ENCODE data around the gene RNF8.
A peak's percentile ranks its signal among the peaks of the same experiment; 100 is the strongest.
"Not testable (repeated sequence)": the region's sequence is repeated elsewhere in the genome, so short reads cannot be mapped to it uniquely, and the experiment has no call there.

Gene RNF8

DNA sequence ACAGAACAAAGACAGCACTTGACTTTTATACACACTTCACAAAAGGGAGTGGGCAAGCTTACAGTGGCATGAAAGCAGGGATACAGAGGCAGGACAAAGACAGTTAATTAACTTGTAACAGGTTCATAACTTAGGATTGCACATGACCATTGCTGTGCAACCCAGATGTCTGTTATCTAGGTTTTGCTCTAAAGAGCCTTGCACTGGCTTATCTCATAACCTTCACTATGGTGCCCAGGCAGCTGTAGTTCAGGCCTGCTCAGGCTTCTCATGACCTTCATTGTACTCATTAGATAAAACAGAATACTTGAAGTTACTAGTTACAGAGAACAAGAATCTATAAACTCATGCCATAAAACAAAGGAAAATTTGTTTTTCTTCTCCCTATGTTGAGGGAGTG lies 47.9 kb downstream of the RNF8 start:
- DNase-seq: not testable (repeated sequence)

DNA sequence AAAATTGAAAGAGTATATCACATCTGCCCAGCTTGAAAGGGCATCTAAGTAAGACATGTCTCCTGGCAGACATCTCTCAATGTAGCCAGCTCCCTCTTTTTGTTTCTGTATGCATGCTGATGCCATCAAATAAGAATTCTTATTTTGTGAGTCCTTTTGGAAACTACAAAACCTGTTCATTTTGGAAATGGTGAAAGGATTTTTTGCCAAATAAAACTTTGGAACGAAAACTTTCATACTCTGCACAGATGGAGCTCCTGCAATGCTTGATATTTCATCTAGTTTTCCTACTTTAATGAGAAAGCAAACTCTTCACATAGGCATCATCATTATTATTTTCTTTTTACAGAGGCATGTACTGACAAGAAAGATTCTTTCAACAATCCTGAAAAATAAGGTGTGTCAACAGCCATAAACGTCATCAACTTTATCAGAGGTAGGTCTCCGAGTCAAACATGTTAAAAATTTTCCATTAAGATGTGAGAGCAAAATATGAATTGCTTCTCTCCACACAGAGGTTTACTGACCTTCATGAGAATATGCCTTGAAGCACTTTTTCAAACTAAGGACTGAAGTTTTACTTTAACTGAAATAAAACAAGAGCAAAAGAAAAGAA lies 53.1 kb downstream of the RNF8 start:
- no peak for DNase-seq

DNA sequence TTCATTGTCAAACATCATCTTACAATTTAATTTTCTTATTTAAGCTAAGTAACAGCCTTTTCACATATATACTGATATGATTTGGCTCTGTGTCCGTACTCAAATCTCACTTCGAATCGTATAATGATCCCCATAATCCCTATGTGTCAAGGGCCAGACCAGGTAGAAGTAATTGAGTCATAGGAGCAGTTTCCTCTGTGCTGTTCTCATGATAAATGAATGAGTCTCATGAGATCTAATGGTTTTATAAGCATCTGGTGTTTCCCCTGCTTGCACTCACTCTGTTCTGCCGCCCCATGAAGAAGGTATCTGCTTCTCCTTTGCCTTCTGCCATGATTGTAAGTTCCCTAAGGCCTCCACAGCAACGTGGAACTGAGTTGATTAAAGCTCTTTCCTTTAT lies 54.2 kb downstream of the RNF8 start:
- no peak for DNase-seq

DNA sequence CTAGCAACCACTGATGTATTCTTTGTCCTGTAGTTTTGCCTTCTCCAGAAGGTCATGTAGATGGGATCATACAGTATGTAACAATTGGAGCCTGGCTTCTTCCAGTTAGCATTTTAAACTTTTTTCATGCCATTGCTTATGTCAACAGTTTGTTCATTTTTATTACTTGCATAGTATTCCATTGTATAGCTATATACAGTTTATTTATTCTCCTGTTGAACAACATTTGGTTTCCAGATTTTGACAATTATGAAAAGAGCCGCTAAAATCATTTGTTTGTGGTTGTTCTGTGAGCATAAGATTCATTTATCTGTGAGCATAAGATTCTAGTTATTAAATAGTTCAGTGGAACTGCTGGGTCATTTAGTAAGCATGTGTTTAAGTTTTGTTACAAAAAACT lies 55.7 kb downstream of the RNF8 start:
- no peak for DNase-seq

DNA sequence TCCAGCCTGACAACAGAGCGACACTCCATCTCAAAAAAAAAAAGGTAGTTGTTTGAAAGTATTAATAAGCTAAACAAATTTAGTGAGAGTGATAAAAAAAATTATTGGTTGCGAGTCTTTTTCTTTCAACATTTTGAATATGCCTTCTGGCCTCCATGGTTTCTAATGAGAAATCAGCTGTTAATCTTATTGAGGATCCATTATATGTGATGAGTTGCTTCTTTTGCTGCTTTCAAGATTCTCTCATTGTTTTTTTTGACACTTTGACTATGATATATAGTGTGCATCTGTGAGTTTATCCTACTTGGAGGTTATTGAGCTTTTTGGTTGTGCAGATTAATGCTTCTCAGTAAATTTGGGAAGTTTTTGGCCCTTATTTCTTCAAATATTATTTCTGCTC lies 63.6 kb downstream of the RNF8 start:
- no peak for DNase-seq

DNA sequence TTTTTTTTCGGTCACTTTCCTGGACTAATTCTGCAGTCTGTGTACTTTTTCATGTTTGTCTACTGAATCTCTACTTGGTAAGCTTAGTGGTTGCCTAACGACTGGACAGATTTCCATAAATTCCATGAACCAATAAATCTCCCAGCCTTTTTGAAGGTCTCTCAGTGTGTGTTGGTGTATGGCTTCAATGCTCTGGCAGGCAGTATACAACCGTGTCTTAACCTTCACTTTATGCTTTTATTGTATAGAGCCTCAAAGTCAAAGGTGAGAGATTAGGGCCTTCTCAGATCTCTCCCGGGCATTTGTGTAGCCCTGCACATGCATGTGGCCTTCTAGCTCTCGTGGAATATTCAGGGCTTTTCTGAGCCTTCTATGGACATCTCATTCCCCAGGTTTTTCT lies 64.9 kb downstream of the RNF8 start:
- DNase-seq: no peak

DNA sequence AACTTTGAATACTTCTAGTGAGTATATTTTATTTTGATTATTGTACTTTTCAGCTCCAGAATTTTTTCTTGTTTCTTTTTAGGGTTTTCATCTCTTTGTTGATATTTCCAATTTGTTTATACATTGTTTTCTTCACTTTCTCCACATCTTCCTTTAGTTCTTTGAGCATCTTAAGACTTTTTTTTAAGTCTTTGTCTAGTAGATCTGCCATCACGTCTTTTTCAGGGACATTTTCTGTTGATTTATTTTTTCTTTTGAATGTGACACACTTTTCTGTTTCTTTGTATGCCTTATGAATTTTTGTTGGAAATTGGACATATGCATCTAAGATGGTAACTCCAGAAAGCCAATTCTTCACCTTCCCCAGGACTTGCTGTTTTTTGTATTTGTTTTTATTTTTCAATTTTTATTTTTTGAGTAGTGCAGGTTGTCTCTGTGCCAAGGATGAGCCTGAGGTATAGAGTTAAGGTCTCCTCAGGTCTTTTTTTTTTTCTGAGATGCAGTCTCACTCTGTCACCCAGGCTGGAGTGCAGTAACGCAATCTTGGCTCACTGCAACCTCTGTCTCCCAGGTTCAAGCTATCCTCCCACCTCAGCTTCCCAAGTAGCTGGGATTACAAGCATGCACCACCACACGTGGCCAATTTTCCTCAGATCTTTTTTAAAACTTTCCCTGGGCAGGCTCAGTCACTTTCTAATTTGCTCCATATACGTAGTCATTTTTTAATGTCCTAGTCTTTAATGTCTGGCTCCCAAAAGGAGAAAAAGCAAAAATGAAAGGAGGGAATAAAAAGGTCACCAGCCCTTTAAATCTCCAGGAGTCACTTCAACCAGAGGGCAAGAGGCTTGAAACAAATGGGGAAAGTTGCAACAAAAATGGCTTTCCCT lies 72.5 kb downstream of the RNF8 start:
- no peak for DNase-seq

DNA sequence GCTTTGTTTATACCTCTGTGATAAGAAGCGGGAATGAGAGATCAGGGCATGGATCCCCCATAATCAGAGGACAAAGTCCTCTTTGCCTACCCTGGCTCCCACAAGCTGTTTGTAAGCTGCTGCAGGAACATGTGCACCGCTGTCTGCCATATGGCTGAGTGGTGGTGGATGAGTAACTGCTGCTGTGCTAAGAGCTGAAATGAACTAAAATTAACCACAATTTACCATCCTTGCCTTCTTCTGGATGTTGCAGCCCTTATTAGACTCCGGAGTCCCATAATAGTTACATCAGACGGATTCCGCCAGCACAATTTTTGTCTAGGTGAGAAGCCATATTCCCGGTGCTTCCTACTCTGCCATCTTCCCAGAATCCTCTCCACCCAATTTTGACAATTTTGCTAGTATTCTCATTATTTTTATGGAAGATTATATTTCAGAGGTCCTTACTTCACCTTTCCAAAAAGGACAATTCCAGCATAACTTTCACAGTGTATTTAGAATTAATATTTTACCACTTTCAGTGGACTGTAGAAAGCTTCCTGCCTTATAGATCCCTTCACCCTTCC lies 73.2 kb downstream of the RNF8 start:
- peak in 1 of 2 experiments; percentile 56 for DNase-seq

GRCh38 chr6:37429352-37429750 lies 75.6 kb downstream of the RNF8 start:
- no peak for DNase-seq

GRCh38 chr6:37432590-37432915 lies 78.8 kb downstream of the RNF8 start:
- DNase-seq: peak in 1 of 2 experiments; percentile 57

GRCh38 chr6:37432916-37433656 lies 79.3 kb downstream of the RNF8 start, which contains the start of gene CMTR1:
Gene CMTR1 (plus strand): TSS chr6:37433221. CDS start chr6:37435630, 2,409 bp downstream.
- DNase-seq: peak; percentile 74 to 86

DNA sequence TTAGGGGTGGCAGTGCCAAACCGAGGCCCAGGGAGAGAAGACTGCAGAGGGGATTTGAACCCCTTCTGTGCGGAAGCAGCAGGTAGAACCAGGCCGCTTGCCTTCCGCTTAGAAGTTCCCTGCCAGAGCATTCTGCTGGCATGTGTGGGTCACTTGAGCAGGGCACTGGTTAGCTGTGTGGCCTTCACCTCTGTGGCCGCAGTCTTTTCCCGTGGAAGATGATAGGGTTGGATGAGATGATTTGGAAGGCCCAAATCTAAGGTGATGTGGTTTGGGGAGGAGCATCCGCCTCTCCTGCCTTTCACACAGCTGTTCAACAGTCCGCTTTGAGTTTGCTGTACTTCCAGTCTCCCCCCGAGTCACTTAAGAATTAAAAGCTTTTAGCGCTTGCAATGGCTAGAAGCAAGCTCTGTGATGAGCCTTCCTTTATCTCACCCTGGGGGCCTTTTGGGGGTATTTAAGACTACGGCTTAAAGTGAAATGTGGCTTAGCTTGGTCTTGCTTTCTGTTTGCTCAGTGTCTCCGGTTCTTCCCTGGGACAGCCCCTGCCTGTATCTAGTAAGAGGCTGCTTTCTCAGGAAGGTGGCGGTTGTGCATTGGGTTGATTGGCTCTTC lies 80.0 kb downstream of the RNF8 start:
- DNase-seq: no peak

DNA sequence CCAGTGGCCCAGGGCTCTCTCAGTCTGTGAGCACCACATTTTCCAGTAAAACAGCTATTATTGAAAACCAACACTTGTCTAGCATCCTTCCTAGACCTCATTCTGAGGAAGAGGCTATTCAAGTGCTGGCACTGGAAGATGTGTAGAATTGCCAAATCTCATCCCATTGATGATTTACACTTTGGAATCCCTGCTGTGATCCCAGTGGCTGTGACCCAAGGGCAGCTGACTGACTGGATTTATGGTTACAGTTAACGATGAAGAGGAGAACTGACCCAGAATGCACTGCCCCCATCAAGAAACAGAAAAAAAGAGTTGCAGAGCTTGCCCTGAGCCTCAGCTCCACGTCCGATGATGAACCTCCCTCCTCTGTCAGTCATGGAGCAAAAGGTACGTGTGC lies 81.6 kb downstream of the RNF8 start:
- DNase-seq: no peak

GRCh38 chr6:37435816-37436215 lies 82.0 kb downstream of the RNF8 start:
- no peak for DNase-seq

GRCh38 chr6:37438930-37439329 lies 85.1 kb downstream of the RNF8 start:
- no peak for DNase-seq

DNA sequence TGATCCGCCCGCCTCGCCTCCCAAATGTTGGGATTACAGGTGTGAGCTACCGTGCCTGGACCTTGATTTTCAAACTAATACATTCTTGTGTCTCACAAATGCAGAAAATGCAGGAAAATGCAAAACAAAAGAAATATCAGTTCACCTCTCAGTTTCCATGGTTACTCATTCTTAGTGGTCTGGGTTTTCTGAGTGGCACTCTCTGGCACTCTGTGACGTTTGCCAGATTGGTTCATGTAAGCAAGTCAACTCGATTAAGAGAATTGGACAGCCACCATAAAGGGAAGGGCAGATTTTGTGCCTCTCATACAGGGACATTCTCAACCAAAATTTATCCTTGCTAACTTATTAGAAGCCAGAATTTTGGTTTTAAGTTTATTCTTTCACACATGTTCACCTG lies 87.9 kb downstream of the RNF8 start:
- no peak for DNase-seq

DNA sequence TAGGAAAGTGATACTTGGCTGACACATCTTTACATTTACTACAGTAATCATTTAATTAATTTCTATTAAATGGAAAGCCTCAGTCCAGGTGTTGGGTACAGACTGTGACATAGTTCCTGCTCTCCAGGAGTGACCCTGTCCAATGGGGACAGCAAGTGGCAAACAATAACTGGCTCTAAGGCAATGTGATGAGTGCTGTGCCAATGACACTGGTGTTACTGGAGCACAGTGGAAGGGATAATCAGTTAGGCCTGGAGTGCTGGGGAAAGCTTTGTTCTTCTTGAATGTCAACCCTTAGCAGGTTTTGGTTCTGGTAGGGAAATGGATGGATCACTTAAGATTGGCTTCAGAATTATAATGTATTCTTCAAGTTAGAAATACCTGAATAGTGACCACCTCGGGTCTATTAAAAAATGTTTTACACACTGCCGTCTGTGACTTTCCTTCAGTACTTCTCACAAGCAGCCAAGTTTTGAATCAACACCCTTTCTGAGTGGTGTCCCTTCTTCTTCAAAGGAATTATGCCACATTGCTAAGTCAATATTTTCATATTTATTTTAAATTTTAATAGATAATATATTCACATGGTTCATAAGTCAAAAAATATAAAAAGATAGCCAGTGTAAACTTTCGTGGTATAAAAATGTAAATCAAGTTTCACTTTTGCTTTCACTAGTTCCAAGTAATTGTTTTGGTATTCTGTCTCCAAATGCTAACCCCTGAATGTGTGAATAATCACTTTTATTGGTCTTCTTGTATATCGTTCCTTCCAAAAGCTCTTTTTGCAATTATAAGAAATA lies 88.8 kb downstream of the RNF8 start:
- DNase-seq: peak in 1 of 2 experiments; percentile 12

DNA sequence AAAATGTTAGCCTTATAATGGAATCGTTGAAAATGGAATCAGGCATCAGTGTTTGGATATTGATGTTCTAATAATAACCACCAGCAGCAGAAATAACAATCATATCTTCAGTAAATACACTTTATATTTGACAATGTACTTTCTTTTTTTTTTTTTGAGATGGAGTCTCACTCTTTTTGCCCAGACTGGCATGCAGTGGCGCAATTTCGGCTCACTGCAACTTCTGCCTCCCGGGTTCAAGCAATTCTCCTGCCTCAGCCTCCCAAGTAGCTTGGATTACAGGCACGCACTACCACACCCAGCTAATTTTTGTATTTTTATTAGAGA lies 89.4 kb downstream of the RNF8 start:
- not testable (repeated sequence) for DNase-seq

Data from NCI-H524 (cell line).